ENCODE results near the gene LFNG. TPM values are rescaled to one million over a fixed set of nuclear protein-coding genes. Genes with fewer than 3 reads are reported as not detected.

LFNG gene
- total and polyA plus RNA-seq, 9 donors, result 0.86 to 8.2 (median 3.3) TPM

DNA sequence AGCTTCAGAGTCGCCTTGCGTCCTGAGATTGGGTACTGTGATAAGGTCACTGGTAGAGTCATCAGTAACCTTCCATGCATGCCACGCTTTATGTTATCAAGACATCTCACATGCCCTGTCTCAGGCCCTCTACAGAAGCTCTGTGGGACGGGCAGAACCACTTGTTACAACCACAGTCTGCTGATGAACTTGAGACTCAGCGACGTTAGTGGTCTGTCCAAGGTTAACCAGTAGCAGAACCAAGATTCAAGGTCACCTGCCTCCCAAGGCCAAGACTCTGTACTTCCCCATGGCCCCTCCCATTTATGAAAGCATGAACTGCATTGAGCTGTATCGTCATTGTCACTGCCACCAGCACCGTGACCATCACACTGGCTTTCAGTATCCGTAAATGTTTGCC lies 54.2 kb downstream of the LFNG start:
- H3K27ac ChIP-seq, result no peak overlapping the region
- no peaks in the 10 kb centered on the region for H3K27me3 ChIP-seq
- H3K9me3 ChIP-seq, result no peaks in the 10 kb centered on the region
- no peaks in the 10 kb centered on the region for H3K4me1 ChIP-seq (ENCODE audit: insufficient read depth)
- no peak overlapping the region for H3K4me3 ChIP-seq
- 75 to 81% (median 77%) methylated on average over 9 of the region's 9 CpGs for WGBS, 3 donors
- no peak for DNase-seq
- no peaks in the 10 kb centered on the region for H3K36me3 ChIP-seq
- TF ChIP-seq EP300 (IDR thresholded peaks at IDR 0.05), result no peak
- TF ChIP-seq, protein P1, sequence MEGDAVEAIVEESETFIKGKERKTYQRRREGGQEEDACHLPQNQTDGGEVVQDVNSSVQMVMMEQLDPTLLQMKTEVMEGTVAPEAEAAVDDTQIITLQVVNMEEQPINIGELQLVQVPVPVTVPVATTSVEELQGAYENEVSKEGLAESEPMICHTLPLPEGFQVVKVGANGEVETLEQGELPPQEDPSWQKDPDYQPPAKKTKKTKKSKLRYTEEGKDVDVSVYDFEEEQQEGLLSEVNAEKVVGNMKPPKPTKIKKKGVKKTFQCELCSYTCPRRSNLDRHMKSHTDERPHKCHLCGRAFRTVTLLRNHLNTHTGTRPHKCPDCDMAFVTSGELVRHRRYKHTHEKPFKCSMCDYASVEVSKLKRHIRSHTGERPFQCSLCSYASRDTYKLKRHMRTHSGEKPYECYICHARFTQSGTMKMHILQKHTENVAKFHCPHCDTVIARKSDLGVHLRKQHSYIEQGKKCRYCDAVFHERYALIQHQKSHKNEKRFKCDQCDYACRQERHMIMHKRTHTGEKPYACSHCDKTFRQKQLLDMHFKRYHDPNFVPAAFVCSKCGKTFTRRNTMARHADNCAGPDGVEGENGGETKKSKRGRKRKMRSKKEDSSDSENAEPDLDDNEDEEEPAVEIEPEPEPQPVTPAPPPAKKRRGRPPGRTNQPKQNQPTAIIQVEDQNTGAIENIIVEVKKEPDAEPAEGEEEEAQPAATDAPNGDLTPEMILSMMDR (IDR thresholded peaks at IDR 0.05), result no peak
- TF ChIP-seq POLR2A (IDR thresholded peaks at IDR 0.05), result no peak
- intact Hi-C loops (cut with DNase I), result loop anchor here in 1 of 4 donors (10.0 kb wide), 1 partner anchor 99 kb away; the partner anchor contains the start of gene GRIFIN

DNA sequence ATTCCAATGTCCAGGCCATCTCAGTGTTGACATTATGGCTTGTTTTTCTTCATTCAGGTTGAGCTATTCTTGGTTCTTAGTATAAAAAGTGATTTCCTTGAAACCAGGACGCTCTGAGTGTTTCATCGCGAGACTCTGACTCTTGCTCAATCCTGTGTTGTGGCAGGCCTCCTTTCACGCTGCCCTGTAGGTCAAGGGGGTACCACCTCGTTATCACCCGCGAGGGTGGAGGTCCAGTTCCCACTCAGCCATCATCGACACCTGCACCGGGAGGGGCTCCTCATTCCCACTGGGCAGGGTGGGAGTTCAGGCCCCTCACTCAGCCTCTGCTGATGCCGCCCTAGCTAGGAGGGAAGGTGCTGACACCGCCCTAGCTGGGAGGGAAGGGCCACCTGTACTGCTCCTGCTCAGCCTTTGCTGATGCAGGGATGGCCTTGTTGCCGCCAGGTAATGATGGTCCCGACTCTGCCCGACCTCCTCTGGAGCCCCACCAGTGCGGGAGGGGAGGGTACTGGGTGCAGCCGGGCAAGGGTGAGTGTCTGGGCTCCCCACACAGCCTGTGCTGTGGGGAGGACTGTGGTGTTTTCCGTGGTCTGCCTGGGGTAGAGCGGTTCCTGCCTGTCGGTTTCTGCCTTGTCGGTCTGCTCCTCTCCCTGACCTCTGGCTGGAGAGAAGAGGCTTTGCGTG lies 55.6 kb downstream of the LFNG start:
- Histone ChIP-seq H3K27ac (no peak overlapping the region), H3K4me1 (ENCODE audit: insufficient read depth) (no peaks in the 10 kb centered on the region), H3K27me3 (no peaks in the 10 kb centered on the region), H3K36me3 (no peaks in the 10 kb centered on the region), H3K9me3 (no peaks in the 10 kb centered on the region), H3K4me3 (no peak overlapping the region)
- WGBS, 3 donors, result 78 to 88% (median 82%) methylated on average over 20 to 21 of the region's 21 CpGs
- DNase-seq, result no peak
- intact Hi-C loops (cut with DNase I), result loop anchor here in 1 of 4 donors (10.0 kb wide), 1 partner anchor 100 kb away; the partner anchor contains the start of gene GRIFIN
- TF ChIP-seq EP300 (IDR thresholded peaks at IDR 0.05) (no peak), POLR2A (IDR thresholded peaks at IDR 0.05) (no peak)
- TF ChIP-seq, protein P1 (IDR thresholded peaks at IDR 0.05), result no peak

DNA sequence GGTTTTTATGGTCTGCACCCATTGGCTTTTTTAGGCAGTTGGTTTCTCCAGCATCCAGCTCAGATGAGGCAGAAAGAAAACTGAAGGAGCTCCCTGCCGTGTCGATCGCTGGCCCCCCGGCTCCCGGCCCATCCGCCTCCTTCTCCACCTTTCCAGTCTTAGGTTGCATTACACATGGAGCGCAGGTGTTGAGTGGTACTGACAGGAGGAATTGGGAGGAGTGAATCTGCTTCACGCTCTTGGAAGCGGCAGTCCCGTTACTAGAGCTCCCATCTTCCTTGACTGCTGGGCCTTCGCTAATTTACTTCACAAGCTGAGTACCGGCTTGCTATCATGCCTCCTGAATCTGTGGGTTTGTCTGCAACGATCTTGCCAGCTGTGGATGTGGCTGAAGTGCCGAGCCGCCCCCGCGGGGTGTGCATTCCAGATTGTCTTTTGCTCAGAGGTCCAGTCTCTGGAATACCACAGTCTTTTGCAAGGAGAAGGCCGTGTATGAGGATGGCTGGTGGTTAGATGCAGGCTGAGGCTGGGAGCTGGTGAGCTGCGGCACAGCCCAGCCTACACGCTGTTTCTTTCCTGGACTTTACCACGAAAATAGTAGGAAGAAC lies 56.3 kb downstream of the LFNG start:
- DNase-seq, result no peak
- 78 to 83% (median 80%) methylated on average over 21 of the region's 21 CpGs for WGBS, 3 donors
- H3K36me3 ChIP-seq, result no peaks in the 10 kb centered on the region
- H3K4me3 ChIP-seq, result no peak overlapping the region
- TF ChIP-seq POLR2A (IDR thresholded peaks at IDR 0.05), result no peak
- TF ChIP-seq, protein P1 (IDR thresholded peaks at IDR 0.05), result no peak
- TF ChIP-seq EP300 (IDR thresholded peaks at IDR 0.05), result no peak
- H3K27ac ChIP-seq, result no peak overlapping the region
- H3K9me3 ChIP-seq, result no peaks in the 10 kb centered on the region
- H3K27me3 ChIP-seq, result no peaks in the 10 kb centered on the region
- intact Hi-C loops (cut with DNase I), result loop anchor here in 1 of 4 donors (10.0 kb wide), 1 partner anchor 101 kb away; the partner anchor contains the start of gene GRIFIN
- no peaks in the 10 kb centered on the region for H3K4me1 ChIP-seq (ENCODE audit: insufficient read depth)

DNA sequence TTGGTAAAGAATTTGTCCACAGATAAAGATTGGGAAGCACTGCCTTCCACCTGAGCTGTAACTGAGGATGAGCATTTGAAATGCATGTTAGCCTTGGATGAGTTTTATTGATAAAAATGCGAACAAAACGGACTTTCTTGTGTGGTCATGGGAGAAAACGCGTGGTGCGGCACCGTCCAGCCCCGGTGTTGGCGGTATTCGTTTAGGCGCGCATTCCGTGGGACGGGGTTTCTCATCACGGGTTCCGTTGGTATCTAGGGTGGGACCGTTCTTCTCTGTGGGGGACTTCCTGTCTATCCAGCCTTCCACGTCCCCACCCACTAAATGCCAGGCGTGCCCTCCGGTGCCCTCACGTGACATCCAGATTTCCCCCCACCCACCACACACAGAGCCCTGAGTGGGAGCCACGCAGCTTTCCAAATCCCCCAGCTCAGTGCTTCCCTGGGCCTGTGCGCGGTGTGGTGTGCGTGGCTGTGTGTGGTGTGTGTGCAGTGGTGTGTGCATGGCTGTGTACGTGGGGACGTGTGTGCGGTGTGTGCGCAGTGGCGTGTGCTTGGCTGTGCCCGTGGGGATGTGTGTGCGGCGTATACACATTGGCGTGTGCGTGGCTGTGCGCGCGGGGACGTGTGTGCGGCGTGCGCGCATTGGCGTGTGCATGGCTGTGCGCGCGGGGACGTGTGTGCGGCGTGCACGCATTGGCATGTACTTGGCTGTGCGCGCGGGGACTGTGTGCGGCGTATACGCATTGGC lies 57.3 kb downstream of the LFNG start:
- Histone ChIP-seq H3K27me3 (no peaks in the 10 kb centered on the region), H3K36me3 (no peaks in the 10 kb centered on the region), H3K4me3 (no peak overlapping the region), H3K27ac (no peak overlapping the region), H3K9me3 (no peaks in the 10 kb centered on the region), H3K4me1 (ENCODE audit: insufficient read depth) (no peaks in the 10 kb centered on the region)
- no peak for TF ChIP-seq EP300 (IDR thresholded peaks at IDR 0.05)
- no peak for TF ChIP-seq POLR2A (IDR thresholded peaks at IDR 0.05)
- TF ChIP-seq, protein P1 (IDR thresholded peaks at IDR 0.05), result no peak
- intact Hi-C loops (cut with DNase I), result loop anchor here in 1 of 4 donors (10.0 kb wide), 1 partner anchor 102 kb away; the partner anchor contains the start of gene GRIFIN
- WGBS, 3 donors, result 90 to 92% (median 91%) methylated on average over 54 to 56 of the region's 56 CpGs
- DNase-seq, result no peak
